HG02610 (cell line): ENCODE results near the gene MTF1.
"Not testable (repeated sequence)": the region's sequence is repeated elsewhere in the genome, so short reads cannot be mapped to it uniquely, and the experiment has no call there.

ENCODE experiments used
- ATAC-seq: cut with Tn5 transposase; IDR thresholded peaks from one replicate; pipeline ENCODE4 v1.9.1; 2021; ENCODE audit warnings: mild to moderate bottlenecking, moderate library complexity; ENCODE audit not compliant: unreplicated experiment

MTF1 gene

GRCh38 chr1:37859507-37860345, at the start of gene MTF1:
Gene MTF1, minus strand, starts transcription at chr1:37859592. Its CDS starts 1,934 bp downstream, at chr1:37857658.
- ATAC-seq, result peak; percentile 95

GRCh38 chr1:37908531-37908930, 49.1 kb upstream of the MTF1 start:
- not testable (repeated sequence) for ATAC-seq

- ATAC-seq, result not testable (repeated sequence)
Observed at GRCh38 chr1:37907416-37908125, 48.2 kb upstream of the MTF1 start.

GRCh38 chr1:37906591-37906990, 47.2 kb upstream of the MTF1 start:
- ATAC-seq, result not testable (repeated sequence)

- no peak for ATAC-seq
Observed at GRCh38 chr1:37905727-37906126, 46.3 kb upstream of the MTF1 start.

- not testable (repeated sequence) for ATAC-seq
Observed at GRCh38 chr1:37903921-37904320, 44.5 kb upstream of the MTF1 start.

- ATAC-seq, result no peak
Observed at GRCh38 chr1:37902983-37903382, 43.6 kb upstream of the MTF1 start.

- peak; percentile 8 for ATAC-seq
Observed at GRCh38 chr1:37901893-37902225, 42.5 kb upstream of the MTF1 start.

GRCh38 chr1:37901191-37901892, 42.0 kb upstream of the MTF1 start:
- peak; percentile 76 for ATAC-seq

- ATAC-seq, result not testable (repeated sequence)
Observed at GRCh38 chr1:37897563-37897962, 38.2 kb upstream of the MTF1 start.

- ATAC-seq, result no peak
Observed at GRCh38 chr1:37893673-37894072, 34.3 kb upstream of the MTF1 start.

GRCh38 chr1:37892151-37893047, 33.0 kb upstream of the MTF1 start:
- ATAC-seq, result no peak

GRCh38 chr1:37890378-37891014, 31.1 kb upstream of the MTF1 start:
- ATAC-seq, result no peak

GRCh38 chr1:37888022-37888700, 28.8 kb upstream of the MTF1 start:
- ATAC-seq, result no peak

- ATAC-seq, result no peak
Observed at GRCh38 chr1:37884145-37884544, 24.8 kb upstream of the MTF1 start.

- no peak for ATAC-seq
Observed at GRCh38 chr1:37883671-37884070, 24.3 kb upstream of the MTF1 start.

- no peak for ATAC-seq
Observed at GRCh38 chr1:37879865-37880264, 20.5 kb upstream of the MTF1 start.

- ATAC-seq, result no peak
Observed at GRCh38 chr1:37878071-37878470, 18.7 kb upstream of the MTF1 start.

- ATAC-seq, result no peak
Observed at GRCh38 chr1:37875833-37876232, 16.4 kb upstream of the MTF1 start.

GRCh38 chr1:37872692-37873091, 13.3 kb upstream of the MTF1 start:
- no peak for ATAC-seq
